ENCODE results near the gene MEIS2.

Gene MEIS2

DNA sequence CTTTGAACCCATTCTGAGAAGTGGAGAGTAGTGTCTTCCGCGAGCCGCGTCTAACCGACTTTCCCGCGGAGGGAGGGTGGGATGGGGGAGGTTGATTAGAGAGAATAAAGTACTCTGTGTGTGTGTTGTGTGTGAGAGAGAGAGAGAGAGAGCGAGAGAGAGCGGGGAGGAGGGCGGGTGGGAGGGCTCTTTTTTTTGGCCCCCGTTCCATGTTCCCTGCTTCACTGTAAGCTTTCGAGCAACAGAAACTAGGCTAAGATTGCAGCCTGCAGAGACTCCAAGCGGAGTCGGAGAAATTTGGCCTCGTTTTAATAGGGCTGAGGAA lies 1.6 kb upstream of the MEIS2 start:
- peaks cover 13% of the 10 kb centered on the region for H3K79me2 ChIP-seq (ENCODE audit: control insufficient read depth, insufficient read depth, low read length, poor library complexity)
- H3K4me2 ChIP-seq (ENCODE audit: low read length): peak overlapping the region; percentile 98
- no peak overlapping the region for H2BK12ac ChIP-seq (ENCODE audit: low read length)
- peak overlapping the region; percentile 82 for H3K4me3 ChIP-seq (ENCODE audit: low read depth, low read length)
- H3K79me1 ChIP-seq (ENCODE audit: low read length): peaks cover 27% of the 10 kb centered on the region
- H3K14ac ChIP-seq (ENCODE audit: low read length): no peak overlapping the region
- H4K91ac ChIP-seq (ENCODE audit: low read depth, low read length): peak overlapping the region; percentile 57
- no peak overlapping the region for H2BK5ac ChIP-seq (ENCODE audit: low read depth, low read length, poor library complexity)
- H3K18ac ChIP-seq (ENCODE audit: low read length): no peak overlapping the region
- peak overlapping the region; percentile 80 for H3K9ac ChIP-seq (ENCODE audit: low read length)
- H3K27ac ChIP-seq (ENCODE audit: low read depth, low read length): peak overlapping the region; percentile 92
- H3K4ac ChIP-seq (ENCODE audit: low read depth, low read length): no peak overlapping the region
- DNase-seq: peak in 1 of 2 donors; percentile 42
- peaks cover 2 to 8% of the 10 kb centered on the region in 2 experiments for H3K4me1 ChIP-seq (ENCODE audit: control insufficient read depth in 1 of 2, insufficient read depth in 2 of 2, low read length in 2 of 2)
- H3K9me3 ChIP-seq (ENCODE audit: insufficient read depth, low read depth, low read length): no peaks in the 10 kb centered on the region
- H2AFZ ChIP-seq (ENCODE audit: insufficient read depth, low read length, poor library complexity): no peak overlapping the region
- WGBS (ENCODE audit: extremely low coverage, insufficient coverage, insufficient read length): no CpG with 5 or more reads among the region's 15 CpGs
- no peak overlapping the region for H4K12ac ChIP-seq (ENCODE audit: low read depth, low read length)
- H2BK120ac ChIP-seq (ENCODE audit: insufficient read depth, low read length, poor library complexity): no peak overlapping the region
- no peak overlapping the region for H4K8ac ChIP-seq (ENCODE audit: low read depth, low read length)
- no peak overlapping the region for H3K23ac ChIP-seq (ENCODE audit: low read length)
- H2AK5ac ChIP-seq (ENCODE audit: low read length): no peak overlapping the region
- no peaks in the 10 kb centered on the region for H3K36me3 ChIP-seq (ENCODE audit: control insufficient read depth in 1 of 2, insufficient read depth in 2 of 2, low read length in 2 of 2)
- peaks cover 18% of the 10 kb centered on the region for H3K27me3 ChIP-seq (ENCODE audit: insufficient read depth, low read length)

DNA sequence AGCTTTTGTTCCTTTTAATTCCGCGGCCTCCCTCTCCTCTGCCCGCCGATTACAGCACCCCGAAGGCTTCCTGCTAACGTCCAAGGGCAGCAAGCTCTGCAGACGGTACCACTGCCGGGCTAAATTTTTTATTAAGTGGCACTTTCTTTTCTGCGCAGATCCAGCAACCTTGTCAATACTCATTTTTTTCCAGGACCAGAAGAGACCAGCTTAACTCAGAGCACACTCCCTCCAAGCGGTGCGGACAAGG lies 542 bp upstream of the MEIS2 start:
- peak overlapping the region; percentile 84 for H3K9ac ChIP-seq (ENCODE audit: low read length)
- WGBS (ENCODE audit: extremely low coverage, insufficient coverage, insufficient read length): no CpG with 5 or more reads among the region's 11 CpGs
- H3K14ac ChIP-seq (ENCODE audit: low read length): peak overlapping the region; percentile 93
- H3K27ac ChIP-seq (ENCODE audit: low read depth, low read length): peak overlapping the region; percentile 92
- peaks cover 34% of the 10 kb centered on the region for H3K79me1 ChIP-seq (ENCODE audit: low read length)
- peak overlapping the region; percentile 91 for H2BK120ac ChIP-seq (ENCODE audit: insufficient read depth, low read length, poor library complexity)
- H2AK5ac ChIP-seq (ENCODE audit: low read length): no peak overlapping the region
- DNase-seq: peak; percentile 45 to 63
- H3K4me1 ChIP-seq (ENCODE audit: control insufficient read depth in 1 of 2, insufficient read depth in 2 of 2, low read length in 2 of 2): peaks cover 9 to 17% of the 10 kb centered on the region in 2 experiments
- peak overlapping the region; percentile 52 for H2BK12ac ChIP-seq (ENCODE audit: low read length)
- peaks cover 21% of the 10 kb centered on the region for H3K27me3 ChIP-seq (ENCODE audit: insufficient read depth, low read length)
- peak overlapping the region; percentile 82 for H3K4me3 ChIP-seq (ENCODE audit: low read depth, low read length)
- peak overlapping the region; percentile 98 for H3K4me2 ChIP-seq (ENCODE audit: low read length)
- H4K91ac ChIP-seq (ENCODE audit: low read depth, low read length): peak overlapping the region; percentile 90
- H3K36me3 ChIP-seq (ENCODE audit: control insufficient read depth in 1 of 2, insufficient read depth in 2 of 2, low read length in 2 of 2): no peaks in the 10 kb centered on the region
- H3K79me2 ChIP-seq (ENCODE audit: control insufficient read depth, insufficient read depth, low read length, poor library complexity): peaks cover 18% of the 10 kb centered on the region
- no peaks in the 10 kb centered on the region for H3K9me3 ChIP-seq (ENCODE audit: insufficient read depth, low read depth, low read length)
- H2AFZ ChIP-seq (ENCODE audit: insufficient read depth, low read length, poor library complexity): peak overlapping the region; percentile 79
- peak overlapping the region; percentile 65 for H3K4ac ChIP-seq (ENCODE audit: low read depth, low read length)
- peak overlapping the region; percentile 93 for H3K18ac ChIP-seq (ENCODE audit: low read length)
- H3K23ac ChIP-seq (ENCODE audit: low read length): no peak overlapping the region
- peak overlapping the region; percentile 87 for H4K8ac ChIP-seq (ENCODE audit: low read depth, low read length)
- H4K12ac ChIP-seq (ENCODE audit: low read depth, low read length): peak overlapping the region; percentile 90
- H2BK5ac ChIP-seq (ENCODE audit: low read depth, low read length, poor library complexity): peak overlapping the region; percentile 84

DNA sequence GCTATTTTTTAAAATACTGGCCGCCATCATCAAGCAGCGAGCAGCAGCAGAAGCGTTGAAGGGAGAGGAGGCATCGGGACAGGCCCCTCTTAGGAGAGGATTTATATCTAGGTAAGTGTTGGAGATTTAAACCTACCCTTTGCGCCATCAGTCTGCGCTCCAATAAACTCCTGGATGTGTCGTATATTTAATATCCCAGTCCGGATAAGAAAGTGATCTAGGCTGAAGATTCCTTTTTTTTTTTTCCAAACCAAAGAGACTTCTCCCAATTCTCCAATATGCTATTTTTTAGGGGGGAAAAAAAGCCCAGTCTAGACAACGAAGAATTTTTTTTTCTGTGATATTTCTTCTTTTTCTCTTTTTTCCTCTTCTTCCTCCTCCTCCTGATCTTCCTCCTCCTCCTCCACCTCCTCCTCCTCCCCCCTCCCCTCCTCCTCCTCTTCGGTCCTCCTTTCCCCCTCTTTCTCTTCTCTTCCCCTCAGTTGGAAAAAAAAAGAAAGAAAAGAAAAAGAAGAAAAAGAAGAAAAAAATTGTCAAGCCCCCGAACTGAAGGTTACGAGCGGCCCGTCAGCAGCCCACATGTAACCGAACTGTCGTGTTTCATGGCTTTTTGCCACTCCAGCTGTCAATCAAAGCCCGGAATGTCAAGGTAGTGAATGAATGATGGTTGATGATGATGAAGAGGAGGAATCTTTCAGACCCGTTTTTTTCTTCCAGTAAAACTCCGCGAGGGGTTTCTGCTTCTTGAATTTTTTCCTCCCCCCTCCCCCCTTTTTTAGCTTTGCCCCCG lies 835 bp downstream of the MEIS2 start:
- Histone ChIP-seq H3K79me2 (ENCODE audit: control insufficient read depth, insufficient read depth, low read length, poor library complexity) (peaks cover 20% of the 10 kb centered on the region), H3K79me1 (ENCODE audit: low read length) (peaks cover 41% of the 10 kb centered on the region), H2BK12ac (ENCODE audit: low read length) (no peak overlapping the region), H3K9me3 (ENCODE audit: insufficient read depth, low read depth, low read length) (no peaks in the 10 kb centered on the region), H3K14ac (ENCODE audit: low read length) (no peak overlapping the region), H2BK5ac (ENCODE audit: low read depth, low read length, poor library complexity) (no peak overlapping the region), H3K27ac (ENCODE audit: low read depth, low read length) (peak overlapping the region; percentile 74), H2AK5ac (ENCODE audit: low read length) (no peak overlapping the region), H3K23ac (ENCODE audit: low read length) (no peak overlapping the region), H3K9ac (ENCODE audit: low read length) (no peak overlapping the region), H3K36me3 (ENCODE audit: control insufficient read depth in 1 of 2, insufficient read depth in 2 of 2, low read length in 2 of 2) (no peaks in the 10 kb centered on the region), H3K4me2 (ENCODE audit: low read length) (peak overlapping the region; percentile 94), H4K8ac (ENCODE audit: low read depth, low read length) (no peak overlapping the region), H4K91ac (ENCODE audit: low read depth, low read length) (no peak overlapping the region), H2BK120ac (ENCODE audit: insufficient read depth, low read length, poor library complexity) (peak overlapping the region; percentile 6), H3K4me3 (ENCODE audit: low read depth, low read length) (peak overlapping the region; percentile 80), H3K4ac (ENCODE audit: low read depth, low read length) (no peak overlapping the region), H3K27me3 (ENCODE audit: insufficient read depth, low read length) (peaks cover 18% of the 10 kb centered on the region), H4K12ac (ENCODE audit: low read depth, low read length) (no peak overlapping the region), H3K18ac (ENCODE audit: low read length) (no peak overlapping the region), H3K4me1 (ENCODE audit: control insufficient read depth in 1 of 2, insufficient read depth in 2 of 2, low read length in 2 of 2) (peaks cover 18 to 25% of the 10 kb centered on the region in 2 experiments), H2AFZ (ENCODE audit: insufficient read depth, low read length, poor library complexity) (peak overlapping the region; percentile 0)
- WGBS (ENCODE audit: extremely low coverage, insufficient coverage, insufficient read length): 33% methylated on average over 1 of the region's 21 CpGs
- DNase-seq: peak; percentile 46 to 71

DNA sequence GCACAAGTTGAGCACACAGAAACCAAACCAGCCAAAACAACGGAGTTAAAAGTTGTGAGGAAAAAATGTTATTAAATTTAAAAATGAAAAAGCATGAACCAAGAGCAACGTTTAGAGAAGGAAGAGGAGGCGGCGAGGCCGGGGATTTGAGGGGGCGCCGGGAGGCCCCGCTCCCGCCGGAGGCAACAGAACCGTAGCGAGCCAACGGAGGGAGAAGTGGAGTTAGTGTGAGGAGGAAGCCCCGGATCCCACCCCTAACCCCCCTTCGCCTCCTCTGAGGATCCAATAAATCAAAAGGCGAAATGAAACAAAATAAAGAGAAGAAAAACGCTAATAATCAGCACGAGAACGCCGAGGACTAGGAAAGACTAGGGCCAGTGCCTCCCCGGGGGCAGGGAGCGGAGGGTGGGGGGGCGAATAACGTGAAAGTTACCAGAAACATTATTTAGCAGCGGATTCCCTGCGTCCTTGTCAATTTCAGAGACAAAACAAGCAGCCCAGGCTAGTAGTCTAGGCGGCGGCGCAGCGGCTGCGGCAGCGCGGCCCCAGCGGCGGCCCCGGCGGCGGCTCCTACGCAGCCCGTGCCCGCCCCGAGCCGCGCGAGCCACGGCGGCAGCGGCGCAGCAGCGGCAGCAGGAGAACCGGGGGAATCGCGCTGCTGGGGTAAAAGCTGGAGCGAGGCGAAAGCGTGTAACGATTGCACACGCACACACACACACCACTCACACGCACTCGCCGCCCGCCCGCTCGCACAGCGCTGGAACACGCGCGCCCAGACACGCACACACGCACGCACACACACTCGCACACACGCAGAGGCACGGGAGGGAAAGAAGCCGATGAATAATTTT lies 1.7 kb downstream of the MEIS2 start:
- H3K14ac ChIP-seq (ENCODE audit: low read length): peak overlapping the region; percentile 83
- H2AFZ ChIP-seq (ENCODE audit: insufficient read depth, low read length, poor library complexity): peak overlapping the region; percentile 88
- H4K91ac ChIP-seq (ENCODE audit: low read depth, low read length): peak overlapping the region; percentile 59
- H2BK120ac ChIP-seq (ENCODE audit: insufficient read depth, low read length, poor library complexity): peak overlapping the region; percentile 44
- H3K18ac ChIP-seq (ENCODE audit: low read length): peak overlapping the region; percentile 97
- peaks cover 18 to 25% of the 10 kb centered on the region in 2 experiments for H3K4me1 ChIP-seq (ENCODE audit: control insufficient read depth in 1 of 2, insufficient read depth in 2 of 2, low read length in 2 of 2)
- no peak overlapping the region for H3K23ac ChIP-seq (ENCODE audit: low read length)
- H3K9ac ChIP-seq (ENCODE audit: low read length): peak overlapping the region; percentile 73
- H3K79me1 ChIP-seq (ENCODE audit: low read length): peaks cover 41% of the 10 kb centered on the region
- no peaks in the 10 kb centered on the region for H3K9me3 ChIP-seq (ENCODE audit: insufficient read depth, low read depth, low read length)
- H3K27ac ChIP-seq (ENCODE audit: low read depth, low read length): peak overlapping the region; percentile 9
- no peak overlapping the region for H2AK5ac ChIP-seq (ENCODE audit: low read length)
- peak overlapping the region; percentile 94 for H3K4me2 ChIP-seq (ENCODE audit: low read length)
- peak overlapping the region; percentile 80 for H3K4me3 ChIP-seq (ENCODE audit: low read depth, low read length)
- no peak overlapping the region for H4K12ac ChIP-seq (ENCODE audit: low read depth, low read length)
- H3K36me3 ChIP-seq (ENCODE audit: control insufficient read depth in 1 of 2, insufficient read depth in 2 of 2, low read length in 2 of 2): no peaks in the 10 kb centered on the region
- peak overlapping the region; percentile 93 for H2BK12ac ChIP-seq (ENCODE audit: low read length)
- H3K27me3 ChIP-seq (ENCODE audit: insufficient read depth, low read length): peaks cover 13% of the 10 kb centered on the region
- no CpG with 5 or more reads among the region's 75 CpGs for WGBS (ENCODE audit: extremely low coverage, insufficient coverage, insufficient read length)
- H2BK5ac ChIP-seq (ENCODE audit: low read depth, low read length, poor library complexity): no peak overlapping the region
- H3K4ac ChIP-seq (ENCODE audit: low read depth, low read length): peak overlapping the region; percentile 21
- DNase-seq: peak; percentile 27 to 67
- peaks cover 20% of the 10 kb centered on the region for H3K79me2 ChIP-seq (ENCODE audit: control insufficient read depth, insufficient read depth, low read length, poor library complexity)
- peak overlapping the region; percentile 41 for H4K8ac ChIP-seq (ENCODE audit: low read depth, low read length)
